Stimulated activated CD8-positive, alpha-beta memory T cell treated with anti-CD3 and anti-CD28 coated beads, Interleukin-12 subunit alpha, Interleukin-12 subunit beta, amount 100 ng/mL, for 1 hour (primary cell): Measurements from ENCODE around the gene ABCB8.

Experiments used
- DNase-seq: peaks from one replicate; pipeline ENCODE4 v3.0.0-alpha.2; 2020; ENCODE audit warnings: low read depth

The ABCB8 gene

DNA sequence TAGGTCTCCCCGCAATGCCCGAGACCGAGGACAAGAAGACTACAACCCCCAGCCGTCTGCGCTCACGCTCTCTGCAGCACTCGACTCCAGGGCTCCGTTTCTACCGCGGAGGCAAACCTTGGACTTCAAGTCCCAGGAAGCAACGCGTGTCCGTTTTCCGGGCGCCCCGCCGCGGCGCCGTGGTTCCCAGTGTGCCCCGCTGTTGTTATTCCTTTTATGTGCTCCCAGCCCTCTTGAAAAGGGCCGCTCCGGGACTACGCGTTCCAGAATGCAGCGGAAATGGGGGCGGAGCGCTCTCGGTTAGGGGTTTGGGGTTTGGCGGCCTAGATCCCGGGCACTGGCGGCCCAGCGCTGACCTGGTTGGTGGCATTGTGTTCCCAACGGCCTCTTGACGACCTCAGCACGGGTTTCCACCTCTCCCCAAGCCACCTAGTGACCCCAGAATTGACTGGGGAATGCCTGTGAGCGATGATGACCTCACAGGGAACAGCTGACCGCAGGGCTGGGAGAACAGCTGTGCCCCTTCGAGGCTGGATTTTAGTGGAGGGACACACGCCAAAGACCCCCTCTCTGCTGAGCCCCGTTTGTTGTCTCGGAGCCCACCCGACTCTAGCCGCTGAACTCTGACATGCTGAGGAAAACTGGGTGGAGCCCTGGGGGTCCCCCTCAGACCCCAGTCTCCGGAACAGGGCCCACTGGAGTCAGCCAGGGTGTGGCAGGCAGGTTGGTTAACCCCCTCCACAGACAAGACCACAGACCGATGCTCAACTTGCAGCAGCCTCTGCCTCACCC, 29.9 kb downstream of the ABCB8 start:
- DNase-seq = peak; percentile 93

DNA sequence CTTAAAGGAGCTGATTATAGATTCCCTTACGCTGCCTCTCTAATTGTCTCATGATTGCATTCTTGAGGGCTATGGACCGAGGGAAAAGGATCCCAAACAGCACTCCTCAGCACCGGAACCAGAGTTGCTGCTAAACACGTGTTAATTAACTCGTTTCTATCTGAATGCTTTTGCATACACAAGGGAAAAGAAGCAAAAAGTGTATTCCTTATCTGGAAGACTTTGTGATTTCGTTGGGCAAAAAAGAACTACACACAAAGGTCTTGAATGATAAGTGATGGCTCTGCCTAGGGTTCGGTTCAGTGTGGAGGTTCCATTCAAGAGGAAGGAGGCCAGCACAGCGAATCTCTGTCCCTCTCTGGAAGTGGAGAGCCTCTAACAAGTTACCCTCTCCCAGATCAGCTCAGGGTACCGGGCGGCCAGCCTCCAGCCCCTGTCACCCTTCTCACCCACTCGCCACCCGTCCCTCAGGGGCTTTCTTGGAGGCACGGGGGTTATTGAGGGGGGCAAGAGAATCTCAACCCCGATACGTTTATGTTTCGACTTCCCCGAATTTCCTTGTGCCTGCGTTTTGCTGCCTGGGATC, 30.6 kb downstream of the ABCB8 start:
- DNase-seq = no peak

- peak; percentile 54 for DNase-seq
Measured at GRCh38 chr7:151059367-151060112, 31.3 kb downstream of the ABCB8 start, which contains the start of gene SLC4A2. Gene SLC4A2, plus strand, starts transcription at chr7:151059589. Its CDS starts 2,399 bp downstream, at chr7:151061988.

- no peak for DNase-seq
Measured at GRCh38 chr7:151060113-151060415, 31.8 kb downstream of the ABCB8 start.

GRCh38 chr7:151060416-151061212, 32.4 kb downstream of the ABCB8 start:
- no peak for DNase-seq

DNA sequence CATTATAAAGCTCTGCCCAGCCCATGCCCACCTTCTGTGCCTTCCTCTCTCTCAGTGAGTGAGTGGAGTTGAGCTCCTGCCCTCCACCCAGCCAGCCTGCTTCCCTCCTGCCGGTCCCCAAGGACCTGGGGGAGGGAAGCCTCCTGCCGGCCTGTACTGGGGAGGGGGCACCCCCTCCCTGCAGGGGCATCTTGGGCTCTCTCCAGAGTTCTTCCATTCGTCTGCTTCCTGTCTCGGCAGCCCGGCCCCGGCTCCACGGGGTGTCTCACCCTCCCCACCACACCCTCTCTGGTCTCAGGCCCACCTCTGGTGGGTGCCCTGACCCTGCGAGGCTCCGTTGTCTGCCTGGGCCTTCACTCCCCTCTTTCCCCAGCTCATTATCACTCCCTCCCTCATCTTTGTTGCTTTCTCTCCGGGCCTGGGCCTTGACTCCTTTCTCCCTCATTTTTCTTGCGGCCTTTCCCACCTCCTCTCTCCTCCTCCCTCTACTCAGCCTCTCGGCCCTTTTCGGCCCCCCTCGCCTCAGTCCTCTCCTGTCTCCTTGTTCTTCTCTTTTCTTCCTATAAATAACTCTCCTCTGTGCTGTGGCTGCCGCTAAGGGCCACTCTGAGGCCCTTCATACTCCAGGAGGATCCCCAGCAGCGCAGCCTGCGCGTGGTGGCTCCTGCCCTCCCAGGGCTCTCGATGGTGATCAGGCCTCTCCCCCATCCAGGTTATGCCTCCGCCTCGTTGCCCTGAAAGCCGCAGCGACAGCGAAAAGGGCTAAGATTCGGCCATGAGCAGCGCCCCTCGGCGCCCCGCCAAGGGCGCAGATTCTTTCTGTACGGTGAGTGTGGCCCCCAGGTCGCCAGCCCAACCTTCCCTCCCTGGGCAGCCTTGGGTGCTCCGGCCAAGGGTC, 33.2 kb downstream of the ABCB8 start:
- no peak for DNase-seq

- no peak for DNase-seq
Measured at GRCh38 chr7:151062111-151062398, 33.8 kb downstream of the ABCB8 start.

DNA sequence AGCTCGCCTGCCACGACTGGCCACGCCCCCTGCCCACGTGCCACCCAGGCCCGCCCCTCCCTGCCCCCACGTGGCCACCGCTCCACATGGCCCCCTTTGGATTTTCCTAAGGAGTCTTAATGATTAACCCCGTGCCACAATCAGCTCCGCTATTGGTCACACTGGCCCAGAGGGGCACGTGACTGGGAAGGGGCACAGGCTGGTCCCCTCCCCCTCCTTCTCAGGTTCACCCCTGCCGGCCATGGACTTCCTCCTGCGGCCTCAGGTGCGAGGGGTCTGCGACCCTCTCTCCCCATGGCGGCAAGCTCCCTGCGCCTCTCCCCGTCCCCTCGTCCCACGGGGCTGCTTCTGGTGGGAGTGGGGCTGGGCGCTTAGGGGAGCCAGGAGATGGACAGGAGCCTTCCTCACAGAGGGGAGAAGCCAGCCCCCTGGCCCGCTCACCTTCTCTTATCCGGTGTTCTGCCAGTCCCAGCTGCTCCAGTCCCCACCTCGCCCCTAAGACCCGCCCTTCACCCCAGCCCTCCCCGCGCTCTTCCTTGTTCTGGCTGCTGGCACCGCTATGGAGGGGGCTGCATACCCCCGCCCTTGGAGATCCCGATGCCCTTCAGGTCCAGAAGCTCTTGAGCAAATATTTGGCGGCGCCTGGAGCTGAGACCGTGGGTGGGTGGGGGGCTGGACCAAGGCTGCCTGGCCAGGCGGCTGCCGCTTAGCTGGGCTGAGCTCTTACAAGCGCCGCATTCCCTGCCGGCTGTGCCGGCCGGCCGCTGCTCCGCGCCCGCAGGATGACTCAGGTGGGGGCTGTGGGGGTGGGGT, 34.4 kb downstream of the ABCB8 start:
- DNase-seq = no peak

GRCh38 chr7:151063212-151063561, 34.9 kb downstream of the ABCB8 start:
- no peak for DNase-seq

- DNase-seq = no peak
Measured at GRCh38 chr7:151064454-151064853, 36.2 kb downstream of the ABCB8 start.

DNA sequence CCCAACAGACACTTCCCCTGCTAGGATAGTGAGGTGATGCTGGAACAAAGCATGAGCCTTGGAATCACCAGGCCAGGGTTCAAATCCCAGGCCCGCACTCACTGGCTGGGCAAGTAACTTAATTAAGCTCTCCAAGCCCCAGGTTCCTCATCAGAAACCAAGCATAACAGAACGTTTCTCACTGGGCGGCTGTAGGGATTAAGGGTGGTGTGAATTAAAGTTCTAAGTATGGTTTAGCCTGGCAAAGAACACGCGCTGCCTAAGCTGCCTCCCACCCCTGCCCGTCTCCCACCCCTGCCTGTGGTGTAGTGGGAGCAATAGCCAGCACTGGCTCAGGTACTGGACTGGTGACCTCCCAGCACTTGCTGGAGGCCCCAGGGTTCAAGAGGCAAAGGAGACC, 36.7 kb downstream of the ABCB8 start:
- no peak for DNase-seq

DNA sequence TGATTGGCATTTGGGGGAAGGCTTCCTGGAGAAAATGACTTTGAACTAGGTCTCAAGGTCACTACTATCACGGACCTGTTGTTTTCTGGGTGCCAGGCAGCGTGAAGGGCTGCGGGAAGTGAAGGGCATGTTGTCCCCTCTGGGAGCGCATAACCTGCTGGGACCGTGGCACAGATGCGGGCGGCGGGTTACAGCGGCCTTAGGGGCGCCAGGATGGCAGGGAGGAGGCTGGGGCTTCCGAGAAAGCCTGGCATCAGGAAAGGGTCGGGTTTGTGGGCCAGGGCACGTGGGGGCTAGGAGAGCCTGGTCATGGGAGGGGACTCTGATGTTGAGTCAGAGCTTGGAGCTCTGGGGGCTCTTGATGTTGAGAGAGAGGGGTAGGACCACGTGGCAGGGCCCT, 37.3 kb downstream of the ABCB8 start:
- DNase-seq = no peak

DNA sequence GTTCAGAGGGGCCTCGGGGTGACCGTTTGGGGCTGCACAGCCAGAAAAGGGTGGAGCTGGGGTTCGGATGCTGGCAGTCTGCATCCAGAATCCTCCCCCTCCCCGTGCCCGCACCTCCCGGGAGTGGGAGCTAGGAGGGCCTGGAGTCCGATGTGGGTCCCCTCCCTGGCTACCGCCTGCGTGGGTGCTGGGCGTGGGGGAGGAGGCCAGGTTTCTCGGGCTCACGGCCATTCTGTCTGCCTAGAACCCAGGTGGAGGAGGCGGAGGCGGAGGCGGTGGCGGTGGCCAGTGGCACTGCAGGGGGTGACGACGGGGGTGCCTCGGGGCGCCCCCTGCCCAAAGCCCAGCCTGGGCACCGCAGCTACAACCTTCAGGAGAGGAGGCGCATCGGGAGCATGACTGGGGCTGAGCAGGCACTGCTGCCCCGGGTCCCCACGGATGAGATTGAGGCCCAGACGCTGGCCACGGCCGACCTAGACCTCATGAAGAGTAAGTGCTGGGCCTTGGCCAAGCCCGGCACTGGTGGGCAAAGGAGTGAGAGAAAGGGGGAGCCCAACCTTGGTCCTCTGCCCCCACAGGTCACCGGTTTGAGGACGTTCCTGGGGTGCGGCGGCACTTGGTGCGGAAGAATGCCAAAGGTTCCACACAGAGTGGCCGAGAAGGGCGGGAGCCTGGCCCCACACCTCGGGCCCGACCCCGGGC, 38.2 kb downstream of the ABCB8 start:
- DNase-seq = no peak

- no peak for DNase-seq
Measured at GRCh38 chr7:151068069-151068773, 40.0 kb downstream of the ABCB8 start.

GRCh38 chr7:151069841-151070573, 41.8 kb downstream of the ABCB8 start:
- DNase-seq = no peak

DNA sequence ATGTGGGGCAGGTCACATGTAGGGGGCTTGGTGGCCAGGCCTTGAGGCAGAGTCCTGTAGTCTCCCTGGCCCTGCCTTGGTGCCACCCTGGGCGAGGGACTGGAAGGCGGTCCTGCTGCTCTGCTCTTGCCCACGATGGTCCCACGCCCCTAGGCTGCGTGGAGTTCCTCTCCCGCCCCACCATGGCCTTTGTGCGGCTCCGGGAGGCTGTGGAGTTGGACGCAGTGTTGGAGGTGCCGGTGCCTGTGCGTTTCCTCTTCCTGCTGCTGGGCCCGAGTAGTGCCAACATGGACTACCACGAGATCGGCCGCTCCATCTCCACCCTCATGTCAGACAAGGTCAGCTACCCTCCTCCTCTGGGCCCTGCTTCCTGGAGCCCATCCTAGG, 42.3 kb downstream of the ABCB8 start:
- no peak for DNase-seq

DNA sequence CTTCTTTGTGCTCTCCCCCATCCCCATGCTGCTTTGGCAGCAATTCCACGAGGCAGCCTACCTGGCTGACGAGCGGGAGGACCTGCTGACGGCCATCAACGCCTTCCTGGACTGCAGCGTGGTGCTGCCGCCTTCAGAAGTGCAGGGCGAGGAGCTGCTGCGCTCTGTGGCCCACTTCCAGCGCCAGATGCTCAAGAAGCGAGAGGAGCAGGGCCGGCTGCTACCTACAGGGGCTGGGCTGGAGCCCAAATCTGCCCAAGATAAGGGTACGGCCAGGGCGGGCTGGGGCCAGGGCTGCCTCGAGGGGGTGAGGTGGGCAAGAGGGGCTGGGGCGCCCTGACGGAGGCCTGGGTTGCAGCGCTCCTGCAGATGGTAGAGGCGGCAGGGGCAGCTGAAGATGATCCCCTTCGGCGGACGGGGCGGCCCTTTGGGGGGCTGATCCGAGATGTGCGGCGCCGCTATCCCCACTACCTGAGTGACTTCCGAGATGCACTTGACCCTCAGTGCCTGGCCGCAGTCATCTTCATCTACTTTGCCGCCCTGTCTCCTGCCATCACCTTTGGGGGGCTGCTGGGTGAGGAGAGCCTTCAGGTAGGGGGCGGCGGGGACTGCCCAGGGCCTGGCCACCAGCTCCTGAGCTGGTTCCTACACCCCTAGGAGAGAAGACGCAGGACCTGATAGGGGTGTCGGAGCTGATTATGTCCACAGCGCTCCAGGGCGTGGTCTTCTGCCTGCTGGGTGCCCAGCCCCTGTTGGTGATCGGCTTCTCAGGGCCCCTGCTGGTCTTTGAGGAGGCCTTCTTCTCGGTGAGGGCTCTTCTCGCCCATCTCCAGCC, 43.0 kb downstream of the ABCB8 start:
- DNase-seq = no peak

DNA sequence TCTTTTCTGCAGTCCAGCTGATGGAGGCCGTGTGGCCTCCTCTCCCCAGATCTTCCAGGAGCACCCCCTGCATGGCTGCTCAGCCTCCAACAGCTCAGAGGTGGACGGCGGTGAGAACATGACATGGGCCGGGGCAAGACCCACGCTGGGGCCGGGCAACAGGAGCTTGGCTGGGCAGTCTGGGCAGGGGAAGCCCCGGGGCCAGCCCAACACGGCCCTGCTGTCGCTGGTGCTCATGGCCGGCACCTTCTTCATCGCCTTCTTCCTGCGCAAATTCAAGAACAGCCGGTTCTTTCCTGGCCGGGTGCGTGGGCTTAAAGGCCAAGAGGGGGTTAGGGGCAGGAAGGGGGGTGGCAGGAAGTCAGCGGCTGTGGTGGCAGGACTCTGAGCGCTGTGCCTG, 45.7 kb downstream of the ABCB8 start:
- DNase-seq = no peak
